A673 (cell line): ENCODE measurements around the gene CAPG. TPM values are rescaled to one million over a fixed set of nuclear protein-coding genes. Genes with fewer than 3 reads are reported as not detected.

Experiments used
- BruUV-seq: library from RNA; stranded (reverse); fragments of 400-500 nt; replicated peaks from 2 replicates; lab custom pipeline; 2021; lab: Mats Ljungman, UMichigan
- CTCF ChIA-PET: fragments of 300-600 bp; sonication (Branson Sonifier 250); formaldehyde crosslinking; loops from one replicate; lab custom pipeline; 2022; ENCODE audit warnings: antibody characterized with exemption; lab: Charles Lee
- POLR2A ChIA-PET: fragments of 300-600 bp; sonication (Branson Sonifier 250); formaldehyde crosslinking; loops from one replicate; lab custom pipeline; 2022; ENCODE audit warnings: antibody characterized with exemption; ENCODE audit not compliant: low non-redundant PET; lab: Charles Lee
- DNase-seq: peaks from one replicate; pipeline ENCODE4 v3.0.0-alpha.2; 2015; ENCODE audit warnings: low spot score
- H3K27ac ChIP-seq: fragments of 200-600 bp; sonication (generic); 2 replicates; pipeline ENCODE4 v1.5.1; 2016; ENCODE audit warnings: mixed run types, low read depth, mild to moderate bottlenecking, mixed read lengths, antibody characterized with exemption, low read length; ENCODE audit not compliant: poor library complexity, severe bottlenecking
- H3K27me3 ChIP-seq: fragments of 200-600 bp; sonication (generic); replicated peaks from 2 replicates; pipeline ENCODE4 v1.6.1; 2017; ENCODE audit warnings: mixed run types, low read depth, mild to moderate bottlenecking, mixed read lengths, antibody characterized with exemption, low read length; ENCODE audit not compliant: insufficient read depth, poor library complexity
- H3K36me3 ChIP-seq: fragments of 200-600 bp; sonication (generic); 2 replicates; pipeline ENCODE4 v1.6.1; 2016; ENCODE audit warnings: mixed run types, mild to moderate bottlenecking, mixed read lengths, antibody characterized with exemption, low read length; ENCODE audit not compliant: insufficient read depth, poor library complexity, severe bottlenecking
- H3K4me1 ChIP-seq: fragments of 200-600 bp; sonication (generic); 2 replicates; pipeline ENCODE4 v1.6.1; 2017; ENCODE audit warnings: mixed run types, mild to moderate bottlenecking, mixed read lengths, antibody characterized with exemption, low read length; ENCODE audit not compliant: insufficient read depth, poor library complexity, severe bottlenecking
- H3K4me3 ChIP-seq: fragments of 200-600 bp; sonication (generic); 2 replicates; pipeline ENCODE4 v1.5.1; 2016; ENCODE audit warnings: low read depth, mixed run types, mild to moderate bottlenecking, mixed read lengths, low read length; ENCODE audit not compliant: poor library complexity, severe bottlenecking
- H3K9me3 ChIP-seq: fragments of 200-600 bp; sonication (generic); 2 replicates; pipeline ENCODE4 v1.6.1; 2016; ENCODE audit warnings: mixed run types, low read depth, mild to moderate bottlenecking, mixed read lengths, antibody characterized with exemption, low read length; ENCODE audit not compliant: poor library complexity, severe bottlenecking
- CTCF ChIP-seq: fragments of 300-800, 200-600 bp; sonication (generic); conservative IDR thresholded peaks from 2 replicates; pipeline ENCODE4 v1.5.1; 2017; ENCODE audit warnings: low read depth, mild to moderate bottlenecking, antibody characterized with exemption, low read length, moderate library complexity, mixed read lengths
- EZH2 ChIP-seq: fragments of 200-600 bp; sonication (generic); IDR thresholded peaks from 2 replicates; pipeline ENCODE4 v1.6.1; 2017; ENCODE audit warnings: borderline replicate concordance, low read depth, mild to moderate bottlenecking, mixed read lengths, antibody characterized with exemption, low read length; ENCODE audit not compliant: poor library complexity, severe bottlenecking
- intact Hi-C: fragments of 100-400 bp; cut with micrococcal nuclease; formaldehyde crosslinking; loops from one replicate; pipeline ENCODE4 v1.10.0; 2022; ENCODE audit not compliant: unreplicated experiment
- total RNA-seq: library from RNA; stranded (reverse); gene quantifications from 2 replicates; pipeline ENCODE4 v1.2.3, GENCODE V29; 2021

The CAPG gene
- total RNA-seq, 1 experiment from 2014 or later: 156 TPM

GRCh38 chr2:85457877-85458316, 47.7 kb upstream of the CAPG start:
- intact Hi-C loops: no loop called here
- Histone ChIP-seq H3K27ac (no peak overlapping the region), H3K4me3 (no peak overlapping the region), H3K9me3 (no peaks in the 10 kb centered on the region), H3K4me1 (no peaks in the 10 kb centered on the region), H3K27me3 (no peaks in the 10 kb centered on the region), H3K36me3 (no peaks in the 10 kb centered on the region)
- CTCF ChIA-PET: interaction anchor here (0.5 kb wide), 1 partner anchor 8 kb away, joined by 3 read pairs; no protein-coding TSS in a partner anchor
- DNase-seq: no peak
- POLR2A ChIA-PET: no interaction called here
- no peak for TF ChIP-seq EZH2
- no peak for TF ChIP-seq CTCF
- BruUV-seq: no TSS peak

- no peak for DNase-seq
- intact Hi-C loops: no loop called here
- Histone ChIP-seq H3K4me1 (no peaks in the 10 kb centered on the region), H3K36me3 (no peaks in the 10 kb centered on the region), H3K4me3 (no peak overlapping the region), H3K27ac (no peak overlapping the region), H3K27me3 (no peaks in the 10 kb centered on the region), H3K9me3 (no peaks in the 10 kb centered on the region)
- CTCF ChIA-PET: no interaction called here
- POLR2A ChIA-PET: no interaction called here
- TF ChIP-seq CTCF: no peak
- no peak for TF ChIP-seq EZH2
- no TSS peak for BruUV-seq
These were observed 46.9 kb upstream of the CAPG start for GRCh38 chr2:85457043-85457442.

- no peak for TF ChIP-seq EZH2
- TF ChIP-seq CTCF: no peak
- POLR2A ChIA-PET: interaction anchor here (0.6 kb wide), 1 partner anchor 96 kb away, joined by 5 read pairs; no protein-coding TSS in a partner anchor
- H3K4me3 ChIP-seq: no peak overlapping the region
- BruUV-seq: no TSS peak
- no peaks in the 10 kb centered on the region for H3K36me3 ChIP-seq
- CTCF ChIA-PET: no interaction called here
- H3K27ac ChIP-seq: no peak overlapping the region
- no peaks in the 10 kb centered on the region for H3K4me1 ChIP-seq
- no peaks in the 10 kb centered on the region for H3K27me3 ChIP-seq
- H3K9me3 ChIP-seq: no peaks in the 10 kb centered on the region
- DNase-seq: no peak
- intact Hi-C loops: no loop called here
These were observed 45.5 kb upstream of the CAPG start for GRCh38 chr2:85455552-85456090.
